HG02870 (cell line): ENCODE measurements around the gene FRAS1.
"Not testable (repeated sequence)": the region's sequence is repeated elsewhere in the genome, so short reads cannot be mapped to it uniquely, and the experiment has no call there.

ENCODE experiments used
- ATAC-seq: cut with Tn5 transposase; IDR thresholded peaks from one replicate; pipeline ENCODE4 v1.9.1; 2021; ENCODE audit warnings: mild to moderate bottlenecking, moderate library complexity; ENCODE audit not compliant: unreplicated experiment

FRAS1 gene

GRCh38 chr4:78424461-78424860 lies 367.3 kb downstream of the FRAS1 start:
- no peak for ATAC-seq

- ATAC-seq = no peak
Measured at GRCh38 chr4:78426972-78427371, 369.8 kb downstream of the FRAS1 start.

DNA sequence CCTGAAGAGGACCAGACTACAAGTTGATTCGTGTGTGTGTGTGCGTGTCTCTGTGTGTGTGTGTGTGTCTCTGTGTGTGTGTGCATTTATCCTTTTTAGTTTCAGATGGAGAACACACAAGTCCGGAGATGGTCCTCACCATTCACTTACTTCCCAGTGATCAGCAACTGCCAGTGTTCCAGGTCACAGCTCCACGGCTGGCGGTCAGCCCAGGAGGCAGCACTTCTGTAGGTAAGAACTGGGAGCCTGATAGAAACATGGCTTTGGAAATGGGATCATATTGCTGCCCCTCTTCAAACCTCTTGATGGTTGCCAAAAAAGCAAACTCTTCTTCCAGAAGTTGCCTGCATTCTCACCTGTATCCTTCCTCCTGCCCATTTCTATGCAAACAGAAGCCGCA lies 371.9 kb downstream of the FRAS1 start:
- no peak for ATAC-seq

DNA sequence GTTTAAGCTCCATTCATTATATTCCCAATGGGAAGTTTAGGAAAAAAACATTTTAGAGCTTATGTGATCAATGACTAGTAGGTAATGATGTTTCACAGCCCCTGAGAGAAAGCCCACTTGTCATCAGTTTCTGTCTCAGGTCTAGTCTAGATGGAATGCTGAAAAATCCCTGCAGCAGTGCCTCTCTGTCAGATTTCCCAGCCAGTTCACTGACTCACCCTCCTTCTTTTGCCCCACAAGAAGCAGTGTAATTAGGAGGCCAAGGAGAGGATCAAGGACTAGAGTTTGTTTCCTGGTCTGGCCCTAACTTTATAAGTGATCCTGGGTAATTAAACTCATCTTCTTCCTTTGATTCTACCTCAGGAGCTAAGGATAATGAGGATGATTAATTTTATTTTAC lies 375.8 kb downstream of the FRAS1 start:
- no peak for ATAC-seq

- no peak for ATAC-seq
Measured at GRCh38 chr4:78437608-78438088, 380.5 kb downstream of the FRAS1 start.

GRCh38 chr4:78439328-78439727 lies 382.2 kb downstream of the FRAS1 start:
- ATAC-seq = no peak

DNA sequence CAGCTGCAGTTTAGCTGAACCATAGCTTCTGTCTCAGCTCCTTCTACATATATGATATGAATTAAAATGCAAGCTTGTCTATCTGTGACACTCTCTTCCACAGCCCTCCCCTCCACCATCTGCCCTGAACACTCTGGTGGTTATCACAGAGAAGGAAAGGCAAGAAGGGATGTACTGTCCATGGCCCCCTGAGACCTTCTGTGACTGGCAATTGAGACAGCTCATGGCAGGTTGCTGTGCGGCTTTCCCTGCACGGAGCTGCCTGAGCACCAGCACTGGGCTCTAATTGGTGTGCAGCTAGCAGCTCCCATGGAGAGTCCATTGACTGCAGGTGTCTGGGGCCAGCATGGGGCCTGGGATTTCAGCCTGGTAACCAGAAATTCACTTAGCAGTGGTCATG lies 384.6 kb downstream of the FRAS1 start:
- no peak for ATAC-seq

DNA sequence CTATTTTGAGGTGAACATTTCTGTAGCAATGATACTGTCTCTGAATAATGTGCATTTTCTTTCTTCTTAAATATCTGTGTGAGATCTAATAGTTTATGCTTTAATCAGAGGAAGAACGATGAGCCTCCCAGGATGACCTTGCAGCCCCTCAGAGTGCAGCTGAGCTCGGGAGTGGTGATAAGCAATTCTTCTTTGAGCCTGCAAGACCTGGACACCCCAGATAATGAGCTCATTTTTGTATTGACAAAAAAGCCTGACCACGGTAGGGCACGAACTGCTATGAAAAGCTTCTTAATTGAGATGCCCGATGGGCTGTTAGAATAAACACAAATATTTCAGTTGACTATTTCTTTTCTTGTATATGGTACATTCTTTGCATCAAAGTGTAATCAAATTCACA lies 389.5 kb downstream of the FRAS1 start:
- ATAC-seq = no peak

- no peak for ATAC-seq
Measured at GRCh38 chr4:78451407-78451806, 394.3 kb downstream of the FRAS1 start.

- no peak for ATAC-seq
Measured at GRCh38 chr4:78454016-78454415, 396.9 kb downstream of the FRAS1 start.

DNA sequence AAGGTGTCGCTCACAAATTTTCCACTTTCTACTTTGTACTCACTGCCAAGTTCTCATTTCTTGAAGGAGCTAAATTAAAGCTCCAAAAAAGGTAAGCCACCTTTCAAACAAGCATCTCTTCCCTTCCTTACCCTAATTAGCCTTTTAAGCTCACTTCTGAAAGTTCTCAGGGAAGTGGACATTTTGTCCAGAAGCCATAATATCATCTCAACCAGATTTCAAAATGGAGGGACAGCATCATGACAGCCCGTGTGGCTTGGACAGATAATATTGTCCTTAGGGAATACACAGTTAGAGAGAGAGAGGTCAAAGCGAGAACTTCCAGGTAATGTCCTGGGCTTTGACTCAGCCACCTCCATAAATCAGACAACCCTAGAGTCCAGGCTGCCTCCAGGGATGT lies 400.6 kb downstream of the FRAS1 start:
- ATAC-seq = no peak

GRCh38 chr4:78459327-78459726 lies 402.2 kb downstream of the FRAS1 start:
- ATAC-seq = no peak

GRCh38 chr4:78460368-78460767 lies 403.2 kb downstream of the FRAS1 start:
- ATAC-seq = no peak

- ATAC-seq = no peak
Measured at GRCh38 chr4:78464265-78464664, 407.1 kb downstream of the FRAS1 start.

GRCh38 chr4:78467223-78467622 lies 410.1 kb downstream of the FRAS1 start:
- ATAC-seq = not testable (repeated sequence)

DNA sequence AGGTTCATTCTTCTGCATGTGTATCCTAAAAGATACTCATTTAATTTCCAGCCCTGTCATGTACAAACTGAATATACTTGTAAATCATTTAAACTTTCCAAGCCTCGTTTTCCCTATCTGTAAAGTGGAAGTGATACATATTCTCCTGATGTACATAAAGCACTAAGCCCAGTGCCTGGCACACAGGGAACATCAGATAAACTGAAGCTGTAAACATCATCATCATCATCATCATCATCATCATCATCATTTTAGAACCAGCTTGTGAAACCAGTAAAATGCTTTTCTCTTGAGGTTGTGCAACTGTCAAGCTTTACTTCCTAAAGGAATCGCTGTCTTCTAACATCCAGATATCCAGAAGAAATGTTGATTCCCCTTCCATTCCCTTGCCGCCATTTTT lies 411.1 kb downstream of the FRAS1 start:
- ATAC-seq = no peak

DNA sequence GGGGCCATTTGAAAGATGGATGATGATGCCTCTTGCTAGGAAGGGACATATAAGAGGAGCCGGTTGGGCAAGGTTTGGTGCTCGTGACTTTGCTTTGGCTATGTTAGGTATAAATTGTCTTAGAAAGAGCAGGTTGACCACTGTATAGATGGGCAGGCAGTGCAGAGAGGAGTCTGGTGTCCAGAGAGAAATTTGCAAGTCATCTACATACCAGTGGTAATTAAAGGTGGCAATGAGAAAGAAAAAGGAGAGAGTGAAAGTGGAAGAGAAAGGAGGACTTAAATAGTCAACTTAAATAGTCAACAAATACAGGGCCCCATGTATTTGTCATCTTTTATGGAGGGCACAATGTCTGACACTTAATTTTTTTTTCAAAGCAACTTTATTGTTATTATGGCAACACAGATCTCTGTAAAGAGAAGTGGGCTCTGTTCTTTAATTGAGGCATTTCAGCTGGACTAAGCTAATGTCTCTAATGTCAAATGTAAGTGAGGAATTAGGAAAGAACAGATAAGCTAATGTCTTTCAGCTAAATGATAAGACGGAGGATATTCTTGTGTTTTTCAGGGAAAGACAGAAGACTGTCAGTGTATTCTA lies 419.1 kb downstream of the FRAS1 start:
- no peak for ATAC-seq

DNA sequence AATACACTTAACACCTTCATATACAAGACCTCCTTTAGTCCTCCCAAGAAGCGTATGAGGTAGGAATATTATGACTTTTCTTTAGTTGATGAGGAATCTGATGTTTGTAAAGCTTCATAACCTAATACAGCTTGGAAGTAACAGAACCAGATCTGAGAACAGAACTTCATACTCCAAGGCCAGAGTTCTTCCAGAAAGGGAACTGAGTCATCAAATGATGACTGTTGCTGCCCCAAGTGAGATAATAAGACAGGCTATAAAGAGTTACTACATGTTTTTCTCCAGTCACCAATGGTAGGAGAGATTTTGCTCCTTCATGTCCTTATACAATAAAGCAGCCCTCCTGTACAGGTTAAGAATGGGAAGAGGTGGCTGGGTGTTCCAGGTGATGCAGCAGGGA lies 420.2 kb downstream of the FRAS1 start:
- ATAC-seq = no peak

- no peak for ATAC-seq
Measured at GRCh38 chr4:78478523-78478922, 421.4 kb downstream of the FRAS1 start.

GRCh38 chr4:78480286-78480685 lies 423.2 kb downstream of the FRAS1 start:
- no peak for ATAC-seq

- no peak for ATAC-seq
Measured at GRCh38 chr4:78481180-78481579, 424.1 kb downstream of the FRAS1 start.

- no peak for ATAC-seq
Measured at GRCh38 chr4:78482281-78482680, 425.2 kb downstream of the FRAS1 start.

- ATAC-seq = no peak
Measured at GRCh38 chr4:78483811-78484210, 426.7 kb downstream of the FRAS1 start.
